ENCODE data around the gene PILRA. TPM values are rescaled to one million over a fixed set of nuclear protein-coding genes. Genes with fewer than 3 reads are reported as not detected.

The PILRA gene
- total RNA-seq, 1 donor from 2014 or later, result not detected

DNA sequence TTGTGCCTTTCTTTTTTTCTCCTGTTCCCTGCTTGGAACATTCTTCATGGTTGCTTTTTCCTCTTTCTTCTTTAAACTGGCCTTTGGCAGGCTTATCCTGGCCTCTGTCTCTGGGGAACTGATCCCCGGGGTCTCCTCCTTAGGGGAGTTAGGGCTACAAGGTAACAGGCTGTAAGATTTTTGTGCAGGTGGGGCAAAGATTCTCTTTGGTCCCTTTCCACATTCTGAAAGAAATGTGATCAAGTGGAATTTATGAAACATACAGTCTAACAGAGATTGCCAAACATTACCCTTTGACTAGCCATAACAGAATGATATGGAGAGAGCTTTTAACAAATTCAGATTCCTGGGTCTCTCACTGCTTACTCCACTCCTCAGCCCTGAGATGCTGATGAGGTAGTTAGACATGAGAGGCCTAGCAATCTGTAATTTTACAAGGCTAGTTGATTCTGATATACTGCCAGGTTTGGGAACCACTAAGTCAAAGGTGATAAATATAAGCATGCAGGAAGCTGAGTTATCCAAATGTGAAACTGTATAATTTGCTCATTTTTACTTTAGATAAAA, 46.5 kb downstream of the PILRA start:
- no peak for DNase-seq (ENCODE audit: low read depth)
- no peak overlapping the region for H3K4me3 ChIP-seq (ENCODE audit: low read depth, low read length)
- H3K36me3 ChIP-seq (ENCODE audit: control insufficient read depth, insufficient read depth, low read length), result no peaks in the 10 kb centered on the region
- no peaks in the 10 kb centered on the region for H3K27me3 ChIP-seq (ENCODE audit: control insufficient read depth, insufficient read depth, low read length)
- TF ChIP-seq, protein P1, sequence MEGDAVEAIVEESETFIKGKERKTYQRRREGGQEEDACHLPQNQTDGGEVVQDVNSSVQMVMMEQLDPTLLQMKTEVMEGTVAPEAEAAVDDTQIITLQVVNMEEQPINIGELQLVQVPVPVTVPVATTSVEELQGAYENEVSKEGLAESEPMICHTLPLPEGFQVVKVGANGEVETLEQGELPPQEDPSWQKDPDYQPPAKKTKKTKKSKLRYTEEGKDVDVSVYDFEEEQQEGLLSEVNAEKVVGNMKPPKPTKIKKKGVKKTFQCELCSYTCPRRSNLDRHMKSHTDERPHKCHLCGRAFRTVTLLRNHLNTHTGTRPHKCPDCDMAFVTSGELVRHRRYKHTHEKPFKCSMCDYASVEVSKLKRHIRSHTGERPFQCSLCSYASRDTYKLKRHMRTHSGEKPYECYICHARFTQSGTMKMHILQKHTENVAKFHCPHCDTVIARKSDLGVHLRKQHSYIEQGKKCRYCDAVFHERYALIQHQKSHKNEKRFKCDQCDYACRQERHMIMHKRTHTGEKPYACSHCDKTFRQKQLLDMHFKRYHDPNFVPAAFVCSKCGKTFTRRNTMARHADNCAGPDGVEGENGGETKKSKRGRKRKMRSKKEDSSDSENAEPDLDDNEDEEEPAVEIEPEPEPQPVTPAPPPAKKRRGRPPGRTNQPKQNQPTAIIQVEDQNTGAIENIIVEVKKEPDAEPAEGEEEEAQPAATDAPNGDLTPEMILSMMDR (IDR thresholded peaks at IDR 0.05; ENCODE audit: insufficient read depth, low read length, severe bottlenecking), result no peak
- no peak for FAIRE-seq

DNA sequence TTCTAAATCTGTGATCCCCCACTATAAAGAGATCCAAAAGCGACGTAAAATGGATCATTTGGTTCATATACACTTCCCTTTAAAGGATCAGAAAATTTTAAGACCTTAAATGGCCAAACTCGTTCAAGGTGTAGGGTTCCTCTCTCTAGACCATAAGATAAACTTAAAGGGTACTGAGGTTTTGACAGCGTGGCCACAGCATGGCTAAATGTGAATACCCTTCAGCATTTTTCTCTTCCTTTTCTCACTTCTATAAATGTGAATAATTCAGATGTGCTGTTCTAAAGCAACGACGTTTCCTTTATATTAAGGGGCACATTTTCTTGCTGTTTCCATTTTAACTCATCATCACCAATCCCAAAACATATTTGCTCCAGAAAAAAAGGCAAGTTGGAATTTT, 50.0 kb downstream of the PILRA start:
- FAIRE-seq (no peak), DNase-seq (ENCODE audit: low read depth) (no peak)
- H3K36me3 ChIP-seq (ENCODE audit: control insufficient read depth, insufficient read depth, low read length), result no peaks in the 10 kb centered on the region
- H3K27me3 ChIP-seq (ENCODE audit: control insufficient read depth, insufficient read depth, low read length), result no peaks in the 10 kb centered on the region
- H3K4me3 ChIP-seq (ENCODE audit: low read depth, low read length), result no peak overlapping the region
- TF ChIP-seq, protein P1 (IDR thresholded peaks at IDR 0.05; ENCODE audit: insufficient read depth, low read length, severe bottlenecking), result no peak

DNA sequence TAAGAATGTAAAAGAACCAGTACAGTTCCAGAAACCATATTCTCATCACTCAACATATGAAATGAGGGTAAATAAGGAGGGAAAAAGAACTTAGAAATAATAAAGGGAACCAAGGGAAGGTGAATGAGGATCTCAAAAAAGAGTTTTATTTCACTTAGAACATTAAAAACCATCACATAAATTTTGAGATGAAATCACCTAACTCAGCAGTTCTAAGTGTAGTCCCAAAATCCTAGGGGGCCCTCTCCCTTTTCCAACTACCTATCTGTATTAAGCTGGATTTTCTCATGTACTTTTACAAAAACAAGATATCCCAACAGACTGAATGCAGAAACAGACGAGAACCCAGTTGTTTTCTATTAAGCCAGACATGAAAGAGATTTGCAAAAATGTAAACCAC, 52.1 kb downstream of the PILRA start:
- TF ChIP-seq, protein P1 (IDR thresholded peaks at IDR 0.05; ENCODE audit: insufficient read depth, low read length, severe bottlenecking), result no peak
- Histone ChIP-seq H3K36me3 (ENCODE audit: control insufficient read depth, insufficient read depth, low read length) (no peaks in the 10 kb centered on the region), H3K27me3 (ENCODE audit: control insufficient read depth, insufficient read depth, low read length) (no peaks in the 10 kb centered on the region), H3K4me3 (ENCODE audit: low read depth, low read length) (no peak overlapping the region)
- DNase-seq (ENCODE audit: low read depth) (no peak), FAIRE-seq (no peak)

DNA sequence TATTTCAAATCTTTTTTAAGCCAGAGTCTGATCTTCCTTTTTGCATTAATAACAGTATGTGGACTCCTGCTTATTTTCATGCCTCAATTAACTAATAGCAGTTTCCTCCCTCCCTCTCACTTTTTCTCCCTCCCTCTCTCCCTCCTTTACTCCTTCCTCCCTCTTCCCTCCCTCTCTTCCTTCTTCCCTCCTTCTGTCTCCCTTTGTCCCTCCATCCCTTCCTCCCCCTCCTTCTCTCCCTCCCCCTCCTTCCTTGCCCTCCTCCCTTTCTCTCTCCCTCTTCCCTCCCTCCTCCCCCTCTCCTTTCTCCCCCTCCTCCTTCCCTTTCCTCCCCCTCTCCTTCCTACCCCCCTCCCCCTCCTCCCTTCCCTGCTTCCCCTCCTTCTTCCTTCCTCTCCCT, 53.2 kb downstream of the PILRA start:
- Histone ChIP-seq H3K36me3 (ENCODE audit: control insufficient read depth, insufficient read depth, low read length) (no peaks in the 10 kb centered on the region), H3K27me3 (ENCODE audit: control insufficient read depth, insufficient read depth, low read length) (no peaks in the 10 kb centered on the region), H3K4me3 (ENCODE audit: low read depth, low read length) (no peak overlapping the region)
- DNase-seq (ENCODE audit: low read depth), result no peak
- TF ChIP-seq, protein P1 (IDR thresholded peaks at IDR 0.05; ENCODE audit: insufficient read depth, low read length, severe bottlenecking), result no peak
- FAIRE-seq, result no peak

DNA sequence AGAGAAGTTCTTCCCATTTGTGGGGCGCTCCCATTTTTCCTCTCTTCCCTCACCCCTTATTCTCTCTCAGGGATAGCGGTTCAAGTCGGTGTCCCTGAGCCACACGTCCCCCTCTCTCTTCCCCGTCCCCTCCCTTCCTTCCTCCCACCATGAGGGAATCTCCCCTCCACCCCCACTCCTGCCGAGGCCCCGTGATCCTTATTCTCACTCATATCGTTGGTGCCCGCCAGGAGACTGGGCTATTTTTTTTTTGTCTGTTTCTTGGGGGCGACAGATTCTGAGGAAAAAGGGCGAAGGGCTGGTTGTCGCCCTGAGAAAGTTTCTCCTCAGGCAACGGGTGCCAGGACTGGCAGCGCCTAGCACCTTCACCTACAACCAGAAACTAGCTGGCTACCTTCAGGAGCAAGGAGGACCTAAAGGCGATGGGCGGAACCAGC, 54.5 kb downstream of the PILRA start:
- TF ChIP-seq, protein P1 (IDR thresholded peaks at IDR 0.05; ENCODE audit: insufficient read depth, low read length, severe bottlenecking), result no peak
- Histone ChIP-seq H3K36me3 (ENCODE audit: control insufficient read depth, insufficient read depth, low read length) (peaks cover 6% of the 10 kb centered on the region), H3K4me3 (ENCODE audit: low read depth, low read length) (peak overlapping the region; percentile 94), H3K27me3 (ENCODE audit: control insufficient read depth, insufficient read depth, low read length) (no peaks in the 10 kb centered on the region)
- FAIRE-seq (no peak), DNase-seq (ENCODE audit: low read depth) (no peak)
